UCSD-AML1 (cell line): ENCODE measurements around the gene HMGXB4.

Experiments used
- DNase-seq: peaks from one replicate; lab custom pipeline; 2025; ENCODE audit not compliant: unreplicated experiment; lab: John Stamatoyannopoulos, UW

HMGXB4 gene

GRCh38 chr22:35308480-35309021 lies 51.3 kb downstream of the HMGXB4 start:
- no peak for DNase-seq

GRCh38 chr22:35310556-35311550 lies 53.6 kb downstream of the HMGXB4 start:
- DNase-seq: no peak

GRCh38 chr22:35311551-35311999 lies 54.3 kb downstream of the HMGXB4 start:
- DNase-seq: no peak

- no peak for DNase-seq
These were observed 55.1 kb downstream of the HMGXB4 start for GRCh38 chr22:35312198-35313059.

GRCh38 chr22:35313311-35314121 lies 56.2 kb downstream of the HMGXB4 start:
- DNase-seq: no peak

GRCh38 chr22:35314161-35314942 lies 57.1 kb downstream of the HMGXB4 start:
- no peak for DNase-seq

- no peak for DNase-seq
These were observed 58.0 kb downstream of the HMGXB4 start for GRCh38 chr22:35315141-35315854.

GRCh38 chr22:35315855-35316745 lies 58.8 kb downstream of the HMGXB4 start:
- no peak for DNase-seq

- no peak for DNase-seq
These were observed 59.5 kb downstream of the HMGXB4 start for GRCh38 chr22:35316751-35317150.

GRCh38 chr22:35317680-35318290 lies 60.5 kb downstream of the HMGXB4 start:
- no peak for DNase-seq

- DNase-seq: no peak
These were observed 61.3 kb downstream of the HMGXB4 start for GRCh38 chr22:35318346-35319215.

GRCh38 chr22:35319244-35319985 lies 62.1 kb downstream of the HMGXB4 start:
- no peak for DNase-seq

GRCh38 chr22:35322126-35322525 lies 64.8 kb downstream of the HMGXB4 start:
- no peak for DNase-seq

GRCh38 chr22:35322893-35323292 lies 65.6 kb downstream of the HMGXB4 start:
- no peak for DNase-seq

- DNase-seq: no peak
These were observed 66.0 kb downstream of the HMGXB4 start for GRCh38 chr22:35323305-35323704.

GRCh38 chr22:35324067-35324466 lies 66.8 kb downstream of the HMGXB4 start:
- no peak for DNase-seq
